Urinary bladder (tissue), 4 donors: Measurements from ENCODE around the gene INPP5D. TPM values are rescaled to one million over a fixed set of nuclear protein-coding genes. Genes with fewer than 3 reads are reported as not detected.

Experiments used
- DNase-seq: peaks from one replicate; pipeline ENCODE4 v3.0.0-alpha.2; 2015; ENCODE audit errors: extremely low spot score
- H3K27ac ChIP-seq: one replicate; pipeline ENCODE4 v1.5.1; 2013; ENCODE audit warnings: low read depth, mild to moderate bottlenecking, moderate library complexity
- H3K36me3 ChIP-seq: one replicate; pipeline ENCODE4 v1.6.1; 2013; ENCODE audit warnings: mild to moderate bottlenecking, moderate library complexity; ENCODE audit not compliant: insufficient read depth
- H3K4me1 ChIP-seq: one replicate; pipeline ENCODE4 v1.6.1; 2013; ENCODE audit warnings: mild to moderate bottlenecking, moderate library complexity; ENCODE audit not compliant: insufficient read depth
- H3K4me3 ChIP-seq: one replicate; pipeline ENCODE4 v1.5.1; 2013; ENCODE audit warnings: low read depth, low read length
- WGBS: extraction: QIAGEN DNeasy Blood & Tissue Kit; methylation state at CpG from one replicate; pipeline ENCODE4 v1.1.7; 2013; 5-methylcytosine and 5-hydroxymethylcytosine counted together
- polyA plus RNA-seq: library from polyadenylated mRNA; stranded (reverse); fragments of 200-250 nt; gene quantifications from one replicate; pipeline ENCODE4 v1.2.3, GENCODE V29; 2013
- total RNA-seq: library from RNA; depleted of rRNA; stranded (reverse); fragments of >200 nt; gene quantifications from one replicate; pipeline ENCODE4 v1.2.3, GENCODE V29; 2014
- donor health status: healthy with polysubstance abuse.
- donor health status: healthy.

The INPP5D gene
- total and polyA plus RNA-seq, 2 donors = 8.4 to 13.5 TPM

- no peak overlapping the region for H3K4me3 ChIP-seq
- H3K4me1 ChIP-seq = no peaks in the 10 kb centered on the region
- no peak overlapping the region for H3K27ac ChIP-seq
- no peaks in the 10 kb centered on the region for H3K36me3 ChIP-seq
- WGBS = 82% methylated on average over 11 of the region's 11 CpGs
- DNase-seq = no peak
Observed at GRCh38 chr2:233161730-233162129, 101.6 kb downstream of the INPP5D start.

GRCh38 chr2:233162770-233163169 is 102.6 kb downstream of the INPP5D start:
- Histone ChIP-seq H3K36me3 (no peaks in the 10 kb centered on the region), H3K4me3 (no peak overlapping the region), H3K27ac (no peak overlapping the region), H3K4me1 (no peaks in the 10 kb centered on the region)
- no peak for DNase-seq
- WGBS = 93% methylated on average over 8 of the region's 8 CpGs

DNA sequence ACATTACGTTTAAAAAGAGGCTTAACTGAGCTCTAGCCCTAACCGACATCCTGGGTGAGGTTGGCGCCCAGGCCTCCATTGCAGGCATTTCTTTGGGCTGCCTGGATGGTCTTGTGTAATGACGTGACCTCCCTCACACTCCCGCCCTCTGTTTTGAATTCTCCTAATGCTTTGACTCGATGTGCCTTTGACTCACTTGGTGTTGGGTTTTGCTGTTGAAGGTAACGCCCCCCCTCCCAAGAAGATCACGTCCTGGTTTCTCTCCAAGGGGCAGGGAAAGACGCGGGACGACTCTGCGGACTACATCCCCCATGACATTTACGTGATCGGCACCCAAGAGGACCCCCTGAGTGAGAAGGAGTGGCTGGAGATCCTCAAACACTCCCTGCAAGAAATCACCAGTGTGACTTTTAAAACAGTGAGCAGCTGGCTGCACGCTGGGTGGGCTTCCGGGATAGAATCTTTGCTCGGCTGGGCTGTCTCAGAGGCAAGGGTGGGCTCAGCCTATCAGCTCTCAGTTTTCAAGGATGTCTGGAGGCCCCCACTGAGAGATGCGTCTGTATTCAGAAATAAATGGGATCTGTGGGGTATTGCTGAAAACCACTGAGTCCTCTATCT is 103.5 kb downstream of the INPP5D start:
- no peak for DNase-seq
- Histone ChIP-seq H3K4me3 (no peak overlapping the region), H3K36me3 (no peaks in the 10 kb centered on the region), H3K27ac (no peak overlapping the region), H3K4me1 (no peaks in the 10 kb centered on the region)
- WGBS = 41% methylated on average over 18 of the region's 18 CpGs

- Histone ChIP-seq H3K4me1 (no peaks in the 10 kb centered on the region), H3K27ac (no peak overlapping the region), H3K36me3 (no peaks in the 10 kb centered on the region), H3K4me3 (no peak overlapping the region)
- 75% methylated on average over 17 of the region's 17 CpGs for WGBS
- DNase-seq = no peak
Observed at GRCh38 chr2:233164128-233164635, 104.0 kb downstream of the INPP5D start.

DNA sequence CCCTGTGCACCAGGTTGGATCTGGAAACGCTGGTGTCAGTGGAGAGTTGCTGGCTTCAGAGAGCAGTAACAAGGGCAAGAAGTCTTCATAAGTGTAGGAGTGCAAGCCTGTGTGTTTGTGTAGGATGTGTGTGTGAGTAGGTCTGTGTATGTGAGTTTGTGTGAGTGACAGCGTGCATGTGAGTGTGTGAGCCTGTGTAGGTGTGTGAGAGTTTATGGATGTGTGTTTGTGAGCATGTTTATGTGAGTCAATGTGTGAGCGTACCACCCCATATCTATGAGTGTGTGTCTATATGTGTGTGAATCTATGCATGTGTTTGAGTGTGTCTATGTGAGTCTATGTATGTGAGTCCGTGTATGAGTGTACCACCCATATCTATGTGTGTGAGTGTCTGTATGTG is 104.8 kb downstream of the INPP5D start:
- H3K36me3 ChIP-seq = no peaks in the 10 kb centered on the region
- H3K4me1 ChIP-seq = no peaks in the 10 kb centered on the region
- H3K4me3 ChIP-seq = no peak overlapping the region
- whole genome bisulfite sequencing = 75% methylated on average over 4 of the region's 4 CpGs
- DNase-seq = no peak
- H3K27ac ChIP-seq = no peak overlapping the region

- 73% methylated on average over 4 of the region's 4 CpGs for WGBS
- no peak overlapping the region for H3K27ac ChIP-seq
- H3K36me3 ChIP-seq = no peaks in the 10 kb centered on the region
- DNase-seq = no peak
- H3K4me1 ChIP-seq = no peaks in the 10 kb centered on the region
- H3K4me3 ChIP-seq = no peak overlapping the region
Observed at GRCh38 chr2:233165543-233165894, 105.4 kb downstream of the INPP5D start.

DNA sequence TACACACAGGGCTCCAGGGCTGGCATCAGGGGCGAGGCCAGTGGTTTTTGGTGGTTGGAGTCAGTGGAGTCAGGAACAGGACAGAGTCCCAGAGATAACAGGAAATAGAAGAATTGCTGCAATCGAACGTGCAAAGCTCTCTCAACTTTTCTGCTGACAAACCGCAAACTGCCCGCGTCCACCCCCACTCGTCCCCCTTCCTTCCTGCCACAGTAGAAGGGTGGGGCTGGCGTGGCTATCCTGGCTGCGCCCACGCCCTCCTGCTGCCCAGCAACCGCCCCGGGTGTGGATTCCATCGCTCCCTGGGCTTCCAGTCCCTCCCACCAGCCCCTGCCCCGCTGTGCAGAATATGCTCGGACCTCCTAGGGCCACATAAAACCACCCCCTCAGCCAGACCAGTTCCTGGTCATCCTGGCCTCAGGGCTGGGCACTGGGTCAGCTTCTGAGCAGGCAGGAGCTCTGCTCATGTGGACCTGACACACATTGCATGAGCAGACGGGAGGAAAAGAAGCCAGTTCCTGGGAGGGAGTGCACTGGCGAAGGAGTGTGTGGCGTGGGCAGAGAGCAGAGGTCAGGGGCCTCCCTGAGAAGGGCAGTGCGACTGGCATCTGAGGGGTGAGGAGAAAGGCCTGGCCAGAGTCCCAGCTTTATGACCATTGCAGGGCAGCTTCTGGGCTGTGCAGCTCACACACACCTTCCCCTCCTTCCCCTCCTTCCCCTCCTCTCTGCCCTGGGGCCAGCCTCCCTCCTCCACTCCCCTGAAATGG is 105.9 kb downstream of the INPP5D start:
- H3K4me1 ChIP-seq = no peaks in the 10 kb centered on the region
- no peak overlapping the region for H3K4me3 ChIP-seq
- no peak overlapping the region for H3K27ac ChIP-seq
- WGBS = 52% methylated on average over 19 of the region's 19 CpGs
- no peak for DNase-seq
- no peaks in the 10 kb centered on the region for H3K36me3 ChIP-seq

- no peak for DNase-seq
- Histone ChIP-seq H3K4me1 (no peaks in the 10 kb centered on the region), H3K36me3 (no peaks in the 10 kb centered on the region), H3K4me3 (no peak overlapping the region), H3K27ac (no peak overlapping the region)
- WGBS = 82% methylated on average over 4 of the region's 4 CpGs
Observed at GRCh38 chr2:233168445-233168844, 108.3 kb downstream of the INPP5D start.

DNA sequence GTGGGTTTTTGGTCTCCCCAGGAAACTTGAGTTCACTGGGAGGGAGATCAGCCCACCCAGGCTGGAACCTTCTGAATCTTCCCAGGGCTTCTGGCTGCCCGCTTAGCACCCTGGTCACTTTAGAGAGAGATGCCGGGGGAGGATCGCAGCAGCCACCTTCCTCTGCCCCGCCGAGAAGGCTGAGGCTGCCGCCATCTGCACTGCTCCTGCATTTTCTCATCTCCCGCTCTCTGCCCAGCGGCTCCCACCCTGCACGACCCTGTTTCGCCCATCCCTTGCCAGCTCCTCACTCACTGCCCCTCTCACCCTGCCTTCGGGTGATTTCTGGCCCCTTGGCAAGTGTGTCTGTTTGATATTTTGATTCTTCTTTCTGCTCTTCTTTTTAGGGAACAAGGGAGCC is 108.8 kb downstream of the INPP5D start:
- no peak for DNase-seq
- H3K36me3 ChIP-seq = no peaks in the 10 kb centered on the region
- 78% methylated on average over 11 of the region's 11 CpGs for WGBS
- no peaks in the 10 kb centered on the region for H3K4me1 ChIP-seq
- no peak overlapping the region for H3K4me3 ChIP-seq
- no peak overlapping the region for H3K27ac ChIP-seq

- Histone ChIP-seq H3K27ac (no peak overlapping the region), H3K36me3 (no peaks in the 10 kb centered on the region), H3K4me3 (no peak overlapping the region), H3K4me1 (no peaks in the 10 kb centered on the region)
- 87% methylated on average over 2 of the region's 2 CpGs for WGBS
- no peak for DNase-seq
Observed at GRCh38 chr2:233171344-233171743, 111.2 kb downstream of the INPP5D start.

- no peak overlapping the region for H3K4me3 ChIP-seq
- no peaks in the 10 kb centered on the region for H3K4me1 ChIP-seq
- H3K27ac ChIP-seq = no peak overlapping the region
- WGBS = 98% methylated on average over 7 of the region's 7 CpGs
- H3K36me3 ChIP-seq = no peaks in the 10 kb centered on the region
- DNase-seq = no peak
Observed at GRCh38 chr2:233173115-233173514, 113.0 kb downstream of the INPP5D start.

DNA sequence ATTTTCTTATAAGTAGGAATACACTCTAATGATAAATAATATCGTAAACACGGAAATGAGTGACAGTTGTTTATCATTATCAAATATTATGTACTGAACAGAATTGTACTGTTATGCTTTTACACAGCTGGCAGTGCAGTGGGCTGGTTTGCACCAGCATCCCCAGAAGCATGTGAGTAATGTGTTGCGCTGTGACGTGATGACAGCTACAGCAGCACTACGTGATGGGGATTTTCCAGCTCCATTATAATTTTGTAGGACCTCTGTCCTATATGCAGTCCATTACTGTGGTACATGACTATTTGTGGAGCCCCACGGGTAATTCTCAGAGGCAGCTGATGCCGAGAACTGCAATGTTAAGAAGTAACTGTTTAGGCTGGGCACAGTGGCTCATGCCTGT is 114.0 kb downstream of the INPP5D start:
- no peak overlapping the region for H3K4me3 ChIP-seq
- H3K27ac ChIP-seq = no peak overlapping the region
- 58% methylated on average over 7 of the region's 7 CpGs for WGBS
- H3K36me3 ChIP-seq = no peaks in the 10 kb centered on the region
- H3K4me1 ChIP-seq = no peaks in the 10 kb centered on the region
- DNase-seq = no peak

- Histone ChIP-seq H3K27ac (no peak overlapping the region), H3K4me3 (no peak overlapping the region), H3K4me1 (no peaks in the 10 kb centered on the region), H3K36me3 (no peaks in the 10 kb centered on the region)
- no peak for DNase-seq
- 81% methylated on average over 14 of the region's 14 CpGs for WGBS
Observed at GRCh38 chr2:233178994-233179847, 119.1 kb downstream of the INPP5D start.
